Ovary (tissue), 9 donors: Measurements from ENCODE around the gene SLC1A4. TPM values are rescaled to one million over a fixed set of nuclear protein-coding genes. Genes with fewer than 3 reads are reported as not detected.

Experiments used
- DNase-seq, 5 donors: peaks; one replicate each; pipeline ENCODE4 v3.0.0-alpha.2; 2019 to 2020
- H3K27ac ChIP-seq, 2 donors: fragments of 200-600 bp; one replicate each; pipeline versions ENCODE4 v1.5.1 to v1.8.0; 2019 to 2022
- H3K27me3 ChIP-seq: fragments of 200-600 bp; one replicate; pipeline ENCODE4 v1.8.0; 2022
- H3K36me3 ChIP-seq: fragments of 200-600 bp; sonication (generic); one replicate; pipeline ENCODE4 v1.5.1; 2019
- H3K4me1 ChIP-seq: one replicate; pipeline ENCODE4 v1.8.1; 2013; ENCODE audit warnings: mild to moderate bottlenecking, moderate library complexity; ENCODE audit not compliant: insufficient read depth
- H3K4me3 ChIP-seq: fragments of 200-600 bp; sonication (generic); one replicate; pipeline ENCODE4 v1.5.1; 2017
- H3K9me3 ChIP-seq, 2 donors: fragments of 200-600 bp in 1 of 2; sonication (generic) in 1 of 2; one replicate each; pipeline versions ENCODE4 v1.5.1 to v1.8.1; 2013 to 2019; ENCODE audit warnings: mild to moderate bottlenecking in 1 of 2, moderate library complexity in 1 of 2
- EP300 ChIP-seq: sonication (generic); formaldehyde crosslinking; IDR thresholded peaks from one replicate; pipeline ENCODE4 v1.6.1; 2017; ENCODE audit warnings: antibody characterized with exemption
- POLR2A ChIP-seq: fragments of 450-650 bp; IDR thresholded peaks from one replicate; pipeline ENCODE4 v1.6.1; 2017; ENCODE audit warnings: antibody characterized with exemption, mild to moderate bottlenecking, moderate library complexity
- WGBS, 3 donors: extraction: QIAGEN DNeasy Blood & Tissue Kit in 1 of 3; methylation state at CpG; one replicate each; pipeline versions ENCODE4 v1.1.5 to v1.1.7; 2013 to 2017; 5-methylcytosine and 5-hydroxymethylcytosine counted together
- intact Hi-C, 4 donors: fragments of 100-400 bp; cut with DNase I; formaldehyde crosslinking; loops; one replicate each; pipeline versions ENCODE4 v1.11.0 to v1.15.1; 2022 to 2023
- polyA plus RNA-seq, 2 donors: library from polyadenylated mRNA; stranded (reverse); fragments of 200-250 nt in 1 of 2; fragments of 350-450 nt in 1 of 2; fragmentation: Illumina TruSeq in 1 of 2; extraction: RNeasy Lipid Tissue Mini Kit (QIAGEN cat#74804) in 1 of 2; gene quantifications; one replicate each; pipeline ENCODE4 v1.2.3, GENCODE V29; 2013 to 2014
- total RNA-seq, 7 donors: library from RNA; depleted of rRNA in 2 of 7; stranded (reverse); fragments of >200 nt in 2 of 7; fragmentation: NEBNext Ultra II Directional in 3 of 7; extraction: Animal tissue kit (Norgen Biotek cat#: 25700) in 3 of 7; gene quantifications; one replicate each; pipeline versions ENCODE4 v1.1.0 to v1.2.4, GENCODE V29; 2016 to 2023
- TF ChIP-seq, protein P1 (sequence below), 3 donors: fragments of 450-650 bp in 2 of 3; fragments of 200-600 bp in 1 of 3; IDR thresholded peaks; one replicate each; pipeline versions ENCODE4 v1.5.1 to v1.8.0; 2016 to 2022; ENCODE audit warnings: antibody characterized with exemption in 3 of 3, mild to moderate bottlenecking in 1 of 3
- donor health status: DM: no; HTN: no; CAD: no; lungs with moderate emphysema.
- donor health status: DM: no; HTN: no; CAD: no.
- donor health status: Bipolar disorder and iron deficiency.
- donor health status: DM: yes; HTN: yes; CAD: no.
- donor health status: DM: no; HTN: no; CAD: no.
- donor health status: DM: yes; HTN: yes; CAD: no.

Gene SLC1A4
- total and polyA plus RNA-seq, 9 donors: 5.3 to 51.1 (median 21.3) TPM

DNA sequence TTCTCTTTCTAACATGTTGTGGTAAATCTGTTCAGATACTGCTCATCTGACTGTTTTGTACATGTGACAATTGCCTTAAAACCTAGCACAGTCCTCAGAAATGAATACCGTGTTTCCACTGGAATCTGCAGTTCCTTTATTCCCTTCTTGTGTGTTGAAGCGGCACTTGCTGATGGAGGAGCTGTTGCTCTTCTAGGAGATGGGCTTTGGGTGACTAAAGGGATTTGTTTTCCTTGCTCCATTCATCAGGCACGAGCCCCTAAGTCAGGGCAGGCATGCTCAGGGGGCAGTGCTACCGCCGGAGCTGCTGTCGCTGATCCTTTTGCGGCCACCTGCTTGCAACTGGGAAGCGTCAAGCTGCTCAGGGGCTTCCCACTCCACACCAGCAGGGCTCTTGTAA, 34.5 kb downstream of the SLC1A4 start:
- H3K4me1 ChIP-seq: no peaks in the 10 kb centered on the region
- no peaks in the 10 kb centered on the region for H3K27me3 ChIP-seq
- no peaks in the 10 kb centered on the region for H3K9me3 ChIP-seq
- TF ChIP-seq POLR2A: no peak
- TF ChIP-seq, protein P1, sequence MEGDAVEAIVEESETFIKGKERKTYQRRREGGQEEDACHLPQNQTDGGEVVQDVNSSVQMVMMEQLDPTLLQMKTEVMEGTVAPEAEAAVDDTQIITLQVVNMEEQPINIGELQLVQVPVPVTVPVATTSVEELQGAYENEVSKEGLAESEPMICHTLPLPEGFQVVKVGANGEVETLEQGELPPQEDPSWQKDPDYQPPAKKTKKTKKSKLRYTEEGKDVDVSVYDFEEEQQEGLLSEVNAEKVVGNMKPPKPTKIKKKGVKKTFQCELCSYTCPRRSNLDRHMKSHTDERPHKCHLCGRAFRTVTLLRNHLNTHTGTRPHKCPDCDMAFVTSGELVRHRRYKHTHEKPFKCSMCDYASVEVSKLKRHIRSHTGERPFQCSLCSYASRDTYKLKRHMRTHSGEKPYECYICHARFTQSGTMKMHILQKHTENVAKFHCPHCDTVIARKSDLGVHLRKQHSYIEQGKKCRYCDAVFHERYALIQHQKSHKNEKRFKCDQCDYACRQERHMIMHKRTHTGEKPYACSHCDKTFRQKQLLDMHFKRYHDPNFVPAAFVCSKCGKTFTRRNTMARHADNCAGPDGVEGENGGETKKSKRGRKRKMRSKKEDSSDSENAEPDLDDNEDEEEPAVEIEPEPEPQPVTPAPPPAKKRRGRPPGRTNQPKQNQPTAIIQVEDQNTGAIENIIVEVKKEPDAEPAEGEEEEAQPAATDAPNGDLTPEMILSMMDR (IDR thresholded peaks at IDR 0.05): no peak
- TF ChIP-seq EP300: no peak
- no peak overlapping the region for H3K27ac ChIP-seq
- intact Hi-C loops: no loop called here
- no peaks in the 10 kb centered on the region for H3K36me3 ChIP-seq
- 88 to 93% (median 89%) methylated on average over 8 of the region's 8 CpGs for WGBS, 3 donors
- no peak overlapping the region for H3K4me3 ChIP-seq
- no peak for DNase-seq

DNA sequence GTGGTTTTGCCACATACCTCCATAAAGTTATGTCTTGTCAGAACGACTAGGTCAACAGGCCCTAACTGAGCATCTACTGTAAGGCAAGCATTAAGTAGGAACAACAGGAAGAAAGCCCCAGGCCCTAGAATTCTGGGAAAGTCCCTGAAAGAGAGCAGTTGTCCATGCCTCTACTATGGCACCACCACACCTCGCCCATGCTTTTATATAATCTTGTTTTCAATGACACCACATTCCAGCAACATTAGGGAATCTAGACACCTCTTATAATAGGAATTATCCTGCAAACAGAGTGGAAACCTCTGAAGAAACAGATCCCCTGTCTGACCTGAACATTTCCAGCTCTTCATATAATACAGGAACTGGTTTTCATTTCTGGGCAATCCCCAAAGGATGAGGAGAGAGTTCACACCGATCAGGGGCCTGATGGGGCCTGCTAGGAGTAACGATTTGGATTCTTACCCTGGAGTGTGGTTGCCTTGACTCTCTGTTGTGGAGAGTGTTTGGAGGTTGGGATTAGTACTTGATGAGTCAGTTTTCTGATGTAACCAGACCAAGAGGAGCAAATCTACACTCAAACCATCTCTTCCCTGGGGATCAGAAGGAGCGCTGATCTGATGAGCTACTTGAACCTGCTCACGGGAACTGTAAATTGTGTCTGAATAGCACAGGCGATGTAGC, 35.1 kb downstream of the SLC1A4 start:
- H3K9me3 ChIP-seq: no peaks in the 10 kb centered on the region
- no peak for TF ChIP-seq POLR2A
- TF ChIP-seq EP300: no peak
- TF ChIP-seq, protein P1 (IDR thresholded peaks at IDR 0.05): no peak
- DNase-seq: no peak
- H3K27ac ChIP-seq: no peak overlapping the region
- no peaks in the 10 kb centered on the region for H3K36me3 ChIP-seq
- WGBS, 3 donors: 79 to 83% (median 82%) methylated on average over 7 of the region's 7 CpGs
- H3K27me3 ChIP-seq: no peaks in the 10 kb centered on the region
- H3K4me1 ChIP-seq: no peaks in the 10 kb centered on the region
- H3K4me3 ChIP-seq: no peak overlapping the region
- intact Hi-C loops: no loop called here

DNA sequence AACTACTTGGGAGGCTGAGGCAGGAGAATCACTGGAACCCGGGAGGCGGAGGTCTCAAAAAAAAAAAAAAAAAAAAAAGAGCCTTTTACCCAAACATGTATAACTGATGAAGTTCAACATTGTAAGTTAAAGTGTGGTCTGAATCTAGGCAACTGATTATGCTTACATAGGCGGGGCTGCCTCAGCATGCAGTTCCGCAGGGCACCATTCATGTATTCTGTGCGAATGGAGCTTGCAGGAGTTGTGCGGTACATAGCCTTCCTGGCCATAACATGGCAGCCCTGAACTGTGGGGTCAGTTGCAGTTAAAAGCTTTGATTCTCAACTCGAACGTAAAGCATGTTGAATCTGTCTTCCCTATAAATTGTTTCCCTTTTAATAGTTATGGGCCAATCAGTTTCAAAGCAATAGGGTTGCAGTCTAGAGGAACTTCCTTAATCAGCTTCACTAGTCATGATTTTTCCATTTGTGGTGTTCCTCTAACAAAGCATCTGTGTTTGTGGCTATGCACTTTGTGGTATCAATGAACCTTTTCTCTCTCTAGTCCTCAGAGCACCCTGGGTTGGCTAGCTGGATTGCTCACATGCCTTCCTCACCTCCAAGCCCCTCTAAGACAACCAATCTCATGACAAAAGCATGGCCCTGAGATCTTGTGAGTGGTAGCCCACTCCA, 36.4 kb downstream of the SLC1A4 start:
- Histone ChIP-seq H3K4me1 (no peaks in the 10 kb centered on the region), H3K9me3 (no peaks in the 10 kb centered on the region), H3K27me3 (no peaks in the 10 kb centered on the region), H3K36me3 (no peaks in the 10 kb centered on the region), H3K4me3 (no peak overlapping the region), H3K27ac (no peak overlapping the region)
- 91 to 94% (median 92%) methylated on average over 8 of the region's 8 CpGs for WGBS, 3 donors
- intact Hi-C loops: no loop called here
- TF ChIP-seq EP300 (no peak), POLR2A (no peak)
- TF ChIP-seq, protein P1 (IDR thresholded peaks at IDR 0.05): no peak
- no peak for DNase-seq

DNA sequence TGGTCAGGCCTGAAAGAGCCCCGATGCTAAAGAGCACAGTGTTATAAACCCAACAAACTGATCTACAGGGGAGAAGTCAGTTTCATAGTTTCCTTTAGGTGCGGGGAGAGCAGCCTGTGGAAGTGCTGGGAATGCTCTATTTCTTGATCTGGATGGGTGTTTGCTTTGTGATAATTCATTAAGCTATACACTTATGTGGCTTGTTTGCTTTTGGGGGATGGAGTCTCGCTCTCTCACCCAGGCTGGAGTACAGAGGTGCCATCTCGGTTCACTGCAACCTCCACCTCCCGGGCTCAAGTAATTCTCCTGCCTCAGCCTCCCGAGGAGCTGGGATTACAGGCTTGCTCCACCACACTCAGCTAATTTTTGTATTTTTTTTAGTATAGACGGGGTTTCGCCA, 37.0 kb downstream of the SLC1A4 start:
- Histone ChIP-seq H3K4me3 (no peak overlapping the region), H3K9me3 (no peaks in the 10 kb centered on the region), H3K36me3 (no peaks in the 10 kb centered on the region), H3K27me3 (no peaks in the 10 kb centered on the region), H3K4me1 (no peaks in the 10 kb centered on the region), H3K27ac (no peak overlapping the region)
- TF ChIP-seq POLR2A (no peak), EP300 (no peak)
- TF ChIP-seq, protein P1 (IDR thresholded peaks at IDR 0.05): no peak
- intact Hi-C loops: no loop called here
- WGBS, 3 donors: 95 to 98% (median 96%) methylated on average over 8 of the region's 8 CpGs
- DNase-seq: no peak
